ENCODE results near the gene GRWD1.

- TF ChIP-seq, protein P1, sequence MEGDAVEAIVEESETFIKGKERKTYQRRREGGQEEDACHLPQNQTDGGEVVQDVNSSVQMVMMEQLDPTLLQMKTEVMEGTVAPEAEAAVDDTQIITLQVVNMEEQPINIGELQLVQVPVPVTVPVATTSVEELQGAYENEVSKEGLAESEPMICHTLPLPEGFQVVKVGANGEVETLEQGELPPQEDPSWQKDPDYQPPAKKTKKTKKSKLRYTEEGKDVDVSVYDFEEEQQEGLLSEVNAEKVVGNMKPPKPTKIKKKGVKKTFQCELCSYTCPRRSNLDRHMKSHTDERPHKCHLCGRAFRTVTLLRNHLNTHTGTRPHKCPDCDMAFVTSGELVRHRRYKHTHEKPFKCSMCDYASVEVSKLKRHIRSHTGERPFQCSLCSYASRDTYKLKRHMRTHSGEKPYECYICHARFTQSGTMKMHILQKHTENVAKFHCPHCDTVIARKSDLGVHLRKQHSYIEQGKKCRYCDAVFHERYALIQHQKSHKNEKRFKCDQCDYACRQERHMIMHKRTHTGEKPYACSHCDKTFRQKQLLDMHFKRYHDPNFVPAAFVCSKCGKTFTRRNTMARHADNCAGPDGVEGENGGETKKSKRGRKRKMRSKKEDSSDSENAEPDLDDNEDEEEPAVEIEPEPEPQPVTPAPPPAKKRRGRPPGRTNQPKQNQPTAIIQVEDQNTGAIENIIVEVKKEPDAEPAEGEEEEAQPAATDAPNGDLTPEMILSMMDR (IDR thresholded peaks at IDR 0.05; ENCODE audit: insufficient read depth, low read length, poor library complexity, severe bottlenecking) = no peak
- TF ChIP-seq EZH2phosphoT487 (conservative IDR thresholded peaks at IDR 0.05; ENCODE audit: low read length) = no peak
Observed at GRCh38 chr19:48502350-48503018, 56.7 kb downstream of the GRWD1 start.

Measured in SU-DHL-6 (cell line).